ENCODE measurements around the gene ADGRV1. TPM values are rescaled to one million over a fixed set of nuclear protein-coding genes. Genes with fewer than 3 reads are reported as not detected.

The ADGRV1 gene
- total and polyA plus RNA-seq, 9 of the 15 experiments (the other 6 are each of a cell fraction or from before 2014, with no cell fraction given) = 21.7 to 156 (median 58.2) TPM

DNA sequence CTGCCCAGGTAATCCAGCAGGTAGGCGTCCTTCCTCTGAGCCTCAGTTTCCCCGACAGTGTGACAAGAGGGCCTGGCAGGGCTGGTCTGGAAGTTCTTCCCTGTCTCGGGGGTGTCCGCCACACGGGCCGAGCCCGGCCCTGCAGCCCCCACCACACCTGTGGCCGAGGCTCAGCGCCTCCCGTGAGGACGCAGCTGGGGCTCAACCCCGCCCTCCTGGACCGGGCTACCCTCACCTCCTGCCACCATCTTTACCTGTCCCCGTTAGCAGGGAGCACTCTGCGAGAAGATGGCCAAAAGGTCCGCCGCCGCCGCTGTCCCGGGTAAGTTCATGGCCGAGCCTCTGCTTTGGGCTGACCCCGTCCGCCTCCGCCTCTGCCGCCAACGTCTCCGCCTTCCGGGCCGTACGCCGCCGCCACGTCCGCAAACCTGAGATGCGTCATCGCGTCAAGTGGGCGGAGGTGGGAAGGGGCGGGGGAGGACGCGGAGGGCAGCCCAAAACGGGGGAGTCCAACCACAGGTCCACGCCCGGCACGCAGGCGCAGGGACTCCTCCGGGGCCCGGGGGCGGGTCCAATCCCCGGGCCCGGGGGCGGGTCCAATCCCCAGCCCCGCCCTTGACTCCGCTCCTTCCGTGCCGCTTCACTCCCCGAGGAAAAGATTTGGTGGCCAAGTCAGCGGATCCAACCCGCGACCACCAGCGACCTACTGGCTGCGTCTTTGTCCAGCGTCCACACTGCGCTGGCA lies 29.2 kb upstream of the ADGRV1 start, which contains the start of gene LYSMD3 (continued):
- TF ChIP-seq NR2C1 (IDR thresholded peaks at IDR 0.05) (peak; percentile 43; the same call in 1 of the 2 replicates), NR2C1 (tag; IDR thresholded peaks at IDR 0.05) (0 out of 2 replicates have a peak, but pooled peaks have one; percentile 53), OTX1 (CRISPR knock-in tag; IDR thresholded peaks at IDR 0.05) (no peak), EZH2 (IDR thresholded peaks at IDR 0.05; ENCODE audit: borderline replicate concordance, low read depth, low read length) (no peak), ILK (tag; IDR thresholded peaks at IDR 0.05; ENCODE audit: borderline replicate concordance, low read depth) (no peak), FOXJ2 (tag; IDR thresholded peaks at IDR 0.05) (no peak; the same call in 1 of the 2 replicates), BRD9 (IDR thresholded peaks at IDR 0.05; ENCODE audit: low read depth, partially characterized antibody) (no peak), PRPF4 (IDR thresholded peaks at IDR 0.05; ENCODE audit: insufficient read depth, low read depth, low read length, poor library complexity, severe bottlenecking) (no peak), NR3C1 (CRISPR knock-in tag; IDR thresholded peaks at IDR 0.05) (no peak), HES1 (IDR thresholded peaks at IDR 0.05; ENCODE audit: low read depth) (no peak; the same call in 1 of the 2 replicates), GABPA (tag; conservative IDR thresholded peaks at IDR 0.05; ENCODE audit: low read depth) (peak; percentile 60), PML (IDR thresholded peaks at IDR 0.05; ENCODE audit: low read length) (peak; percentile 69; the same call in 1 of the 2 replicates), POLR2G (IDR thresholded peaks at IDR 0.05; ENCODE audit: low read depth, low read length) (peak; percentile 98), RBM17 (IDR thresholded peaks at IDR 0.05; ENCODE audit: borderline replicate concordance, low read depth, low read length) (no peak), HNRNPUL1 (IDR thresholded peaks at IDR 0.05; ENCODE audit: low read length) (no peak), MEF2A (IDR thresholded peaks at IDR 0.05; ENCODE audit: control insufficient read depth, low read depth, low read length) (no peak)
- TF ChIP-seq, protein P1, sequence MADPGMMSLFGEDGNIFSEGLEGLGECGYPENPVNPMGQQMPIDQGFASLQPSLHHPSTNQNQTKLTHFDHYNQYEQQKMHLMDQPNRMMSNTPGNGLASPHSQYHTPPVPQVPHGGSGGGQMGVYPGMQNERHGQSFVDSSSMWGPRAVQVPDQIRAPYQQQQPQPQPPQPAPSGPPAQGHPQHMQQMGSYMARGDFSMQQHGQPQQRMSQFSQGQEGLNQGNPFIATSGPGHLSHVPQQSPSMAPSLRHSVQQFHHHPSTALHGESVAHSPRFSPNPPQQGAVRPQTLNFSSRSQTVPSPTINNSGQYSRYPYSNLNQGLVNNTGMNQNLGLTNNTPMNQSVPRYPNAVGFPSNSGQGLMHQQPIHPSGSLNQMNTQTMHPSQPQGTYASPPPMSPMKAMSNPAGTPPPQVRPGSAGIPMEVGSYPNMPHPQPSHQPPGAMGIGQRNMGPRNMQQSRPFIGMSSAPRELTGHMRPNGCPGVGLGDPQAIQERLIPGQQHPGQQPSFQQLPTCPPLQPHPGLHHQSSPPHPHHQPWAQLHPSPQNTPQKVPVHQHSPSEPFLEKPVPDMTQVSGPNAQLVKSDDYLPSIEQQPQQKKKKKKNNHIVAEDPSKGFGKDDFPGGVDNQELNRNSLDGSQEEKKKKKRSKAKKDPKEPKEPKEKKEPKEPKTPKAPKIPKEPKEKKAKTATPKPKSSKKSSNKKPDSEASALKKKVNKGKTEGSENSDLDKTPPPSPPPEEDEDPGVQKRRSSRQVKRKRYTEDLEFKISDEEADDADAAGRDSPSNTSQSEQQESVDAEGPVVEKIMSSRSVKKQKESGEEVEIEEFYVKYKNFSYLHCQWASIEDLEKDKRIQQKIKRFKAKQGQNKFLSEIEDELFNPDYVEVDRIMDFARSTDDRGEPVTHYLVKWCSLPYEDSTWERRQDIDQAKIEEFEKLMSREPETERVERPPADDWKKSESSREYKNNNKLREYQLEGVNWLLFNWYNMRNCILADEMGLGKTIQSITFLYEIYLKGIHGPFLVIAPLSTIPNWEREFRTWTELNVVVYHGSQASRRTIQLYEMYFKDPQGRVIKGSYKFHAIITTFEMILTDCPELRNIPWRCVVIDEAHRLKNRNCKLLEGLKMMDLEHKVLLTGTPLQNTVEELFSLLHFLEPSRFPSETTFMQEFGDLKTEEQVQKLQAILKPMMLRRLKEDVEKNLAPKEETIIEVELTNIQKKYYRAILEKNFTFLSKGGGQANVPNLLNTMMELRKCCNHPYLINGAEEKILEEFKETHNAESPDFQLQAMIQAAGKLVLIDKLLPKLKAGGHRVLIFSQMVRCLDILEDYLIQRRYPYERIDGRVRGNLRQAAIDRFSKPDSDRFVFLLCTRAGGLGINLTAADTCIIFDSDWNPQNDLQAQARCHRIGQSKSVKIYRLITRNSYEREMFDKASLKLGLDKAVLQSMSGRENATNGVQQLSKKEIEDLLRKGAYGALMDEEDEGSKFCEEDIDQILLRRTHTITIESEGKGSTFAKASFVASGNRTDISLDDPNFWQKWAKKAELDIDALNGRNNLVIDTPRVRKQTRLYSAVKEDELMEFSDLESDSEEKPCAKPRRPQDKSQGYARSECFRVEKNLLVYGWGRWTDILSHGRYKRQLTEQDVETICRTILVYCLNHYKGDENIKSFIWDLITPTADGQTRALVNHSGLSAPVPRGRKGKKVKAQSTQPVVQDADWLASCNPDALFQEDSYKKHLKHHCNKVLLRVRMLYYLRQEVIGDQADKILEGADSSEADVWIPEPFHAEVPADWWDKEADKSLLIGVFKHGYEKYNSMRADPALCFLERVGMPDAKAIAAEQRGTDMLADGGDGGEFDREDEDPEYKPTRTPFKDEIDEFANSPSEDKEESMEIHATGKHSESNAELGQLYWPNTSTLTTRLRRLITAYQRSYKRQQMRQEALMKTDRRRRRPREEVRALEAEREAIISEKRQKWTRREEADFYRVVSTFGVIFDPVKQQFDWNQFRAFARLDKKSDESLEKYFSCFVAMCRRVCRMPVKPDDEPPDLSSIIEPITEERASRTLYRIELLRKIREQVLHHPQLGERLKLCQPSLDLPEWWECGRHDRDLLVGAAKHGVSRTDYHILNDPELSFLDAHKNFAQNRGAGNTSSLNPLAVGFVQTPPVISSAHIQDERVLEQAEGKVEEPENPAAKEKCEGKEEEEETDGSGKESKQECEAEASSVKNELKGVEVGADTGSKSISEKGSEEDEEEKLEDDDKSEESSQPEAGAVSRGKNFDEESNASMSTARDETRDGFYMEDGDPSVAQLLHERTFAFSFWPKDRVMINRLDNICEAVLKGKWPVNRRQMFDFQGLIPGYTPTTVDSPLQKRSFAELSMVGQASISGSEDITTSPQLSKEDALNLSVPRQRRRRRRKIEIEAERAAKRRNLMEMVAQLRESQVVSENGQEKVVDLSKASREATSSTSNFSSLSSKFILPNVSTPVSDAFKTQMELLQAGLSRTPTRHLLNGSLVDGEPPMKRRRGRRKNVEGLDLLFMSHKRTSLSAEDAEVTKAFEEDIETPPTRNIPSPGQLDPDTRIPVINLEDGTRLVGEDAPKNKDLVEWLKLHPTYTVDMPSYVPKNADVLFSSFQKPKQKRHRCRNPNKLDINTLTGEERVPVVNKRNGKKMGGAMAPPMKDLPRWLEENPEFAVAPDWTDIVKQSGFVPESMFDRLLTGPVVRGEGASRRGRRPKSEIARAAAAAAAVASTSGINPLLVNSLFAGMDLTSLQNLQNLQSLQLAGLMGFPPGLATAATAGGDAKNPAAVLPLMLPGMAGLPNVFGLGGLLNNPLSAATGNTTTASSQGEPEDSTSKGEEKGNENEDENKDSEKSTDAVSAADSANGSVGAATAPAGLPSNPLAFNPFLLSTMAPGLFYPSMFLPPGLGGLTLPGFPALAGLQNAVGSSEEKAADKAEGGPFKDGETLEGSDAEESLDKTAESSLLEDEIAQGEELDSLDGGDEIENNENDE (IDR thresholded peaks at IDR 0.05; ENCODE audit: low read depth, low read length) = no peak

Measured in K562 (cell line).